Endothelial cell of hepatic sinusoid (primary cell): ENCODE data around the gene CPE.

Experiments
- in situ Hi-C: cut with HindIII; loops from 2 replicates; pipeline ENCODE4 v1.10.0; 2017; ENCODE audit warnings: low sequenced_read_pairs

The CPE gene

GRCh38 chr4:165541851-165542459 is 163.1 kb downstream of the CPE start:
- in situ Hi-C loops: loop anchor here (25.0 kb wide), 1 partner anchor 545 kb away; no protein-coding TSS in a partner anchor

DNA sequence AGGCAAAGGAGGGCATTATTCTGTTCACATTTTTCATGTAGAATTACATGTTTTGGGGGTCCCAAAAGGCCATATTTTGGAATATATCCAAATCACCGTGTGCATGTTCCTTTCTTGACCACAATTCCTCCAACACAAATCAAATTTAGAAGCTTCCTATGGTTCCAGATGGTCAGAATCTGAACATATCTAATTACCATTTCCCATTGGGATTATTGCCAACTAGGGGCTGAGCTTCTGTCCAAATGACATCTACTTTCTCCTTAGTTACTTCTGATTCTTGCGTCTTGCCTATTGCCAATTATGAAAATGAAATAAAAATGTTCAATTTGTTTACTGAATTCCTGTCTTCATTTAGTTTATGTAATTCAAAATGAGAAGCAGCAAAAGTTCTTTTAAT is 163.7 kb downstream of the CPE start:
- in situ Hi-C loops: loop anchor here (25.0 kb wide), 1 partner anchor 545 kb away; no protein-coding TSS in a partner anchor
